GM12892 (cell line): ENCODE data around the gene CRKL.

Experiments used
- POLR2A ChIP-seq: IDR thresholded peaks from 2 replicates; pipeline ENCODE4 v1.6.1; 2011; ENCODE audit warnings: low read depth, low read length, control low read depth
- POLR2AphosphoS5 ChIP-seq: IDR thresholded peaks from 2 replicates; pipeline ENCODE4 v1.6.1; 2011; ENCODE audit warnings: low read depth, low read length, control low read depth
- TAF1 ChIP-seq: IDR thresholded peaks from 2 replicates; pipeline ENCODE4 v1.6.1; 2011; ENCODE audit warnings: low read depth, mild to moderate bottlenecking, control low read depth, low read length, borderline replicate concordance

DNA sequence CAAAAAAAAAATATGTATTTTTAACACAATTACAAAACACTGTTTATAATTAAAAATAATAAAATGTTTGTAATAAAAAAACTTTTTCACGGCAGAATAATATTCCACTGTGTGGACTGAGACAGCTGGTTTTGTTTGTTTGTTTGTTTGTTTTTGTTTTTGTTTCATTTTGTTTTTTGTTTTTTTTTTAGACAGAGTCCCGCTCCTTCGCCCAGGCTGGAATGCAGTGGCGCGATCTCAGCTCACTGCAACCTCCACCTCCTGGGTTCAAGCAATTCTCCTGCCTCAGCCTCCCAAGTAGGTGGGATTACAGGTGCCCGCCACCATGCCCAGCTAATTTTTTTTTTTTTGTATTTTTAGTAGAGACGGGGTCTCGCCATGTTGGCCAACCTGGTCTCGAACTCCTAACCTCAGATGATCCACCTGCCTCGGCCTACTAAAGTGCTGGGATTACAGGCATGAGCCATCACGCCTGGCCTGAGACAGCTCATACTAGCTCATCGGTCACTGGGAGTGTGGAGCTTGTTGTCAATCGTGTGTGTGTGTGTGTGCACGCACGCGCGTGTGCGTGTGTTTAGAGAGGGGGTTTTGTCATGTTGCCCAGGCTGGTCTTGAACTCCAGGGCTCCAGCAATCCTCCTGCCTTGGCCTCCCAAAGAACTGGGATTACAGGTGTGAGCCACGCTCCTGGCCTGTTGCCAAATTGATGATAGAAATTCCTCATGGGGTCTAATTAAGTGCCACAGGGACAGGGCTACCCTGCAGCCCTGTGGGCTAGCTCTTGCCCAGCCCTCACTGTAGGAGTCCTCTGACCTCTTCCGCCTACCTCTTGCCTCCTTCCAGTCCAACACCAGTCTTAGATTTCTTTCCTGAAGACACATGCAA is 42.6 kb downstream of the CRKL start:
- TF ChIP-seq POLR2A (no peak), POLR2AphosphoS5 (no peak), TAF1 (no peak)
